Loucy (cell line): ENCODE measurements around the gene MICU1.
A peak's percentile ranks its signal among the peaks of the same experiment; 100 is the strongest.

Experiments used
- H2AFZ ChIP-seq: fragments of 200-600 bp; sonication (generic); 2 replicates; pipeline ENCODE4 v1.6.0; 2016; ENCODE audit warnings: antibody characterized with exemption, mild to moderate bottlenecking, low read length, moderate library complexity
- H3F3A ChIP-seq: fragments of 200-600 bp; 2 replicates; pipeline ENCODE4 v1.6.0; 2016; ENCODE audit warnings: antibody characterized with exemption, low read depth, mild to moderate bottlenecking
- H3K27me3 ChIP-seq: fragments of 200-600 bp; sonication (generic); 2 replicates; pipeline ENCODE4 v1.6.1; 2014; ENCODE audit warnings: low read length, mild to moderate bottlenecking; ENCODE audit not compliant: insufficient read depth, poor library complexity, severe bottlenecking
- H3K36me3 ChIP-seq: fragments of 200-600 bp; sonication (generic); 2 replicates; pipeline ENCODE4 v1.6.1; 2016; ENCODE audit warnings: low read length; ENCODE audit not compliant: insufficient read depth
- H3K4me1 ChIP-seq: fragments of 200-600 bp; sonication (generic); 2 replicates; pipeline ENCODE4 v1.5.1; 2014; ENCODE audit warnings: low read length, mild to moderate bottlenecking; ENCODE audit not compliant: insufficient read depth, poor library complexity, severe bottlenecking
- H3K4me2 ChIP-seq: fragments of 200-600 bp; sonication (generic); 2 replicates; pipeline ENCODE4 v1.6.0; 2014; ENCODE audit warnings: antibody characterized with exemption, low read length, low read depth, mild to moderate bottlenecking; ENCODE audit not compliant: poor library complexity, severe bottlenecking
- H3K4me3 ChIP-seq: fragments of 200-600 bp; sonication (generic); 2 replicates; pipeline ENCODE4 v1.5.1; 2014; ENCODE audit warnings: low read length, mild to moderate bottlenecking, mixed read lengths; ENCODE audit not compliant: poor library complexity, severe bottlenecking
- H3K79me2 ChIP-seq: fragments of 200-600 bp; sonication (generic); 2 replicates; pipeline ENCODE4 v1.6.1; 2014; ENCODE audit warnings: low read length; ENCODE audit not compliant: insufficient read depth
- H3K9ac ChIP-seq: fragments of 200-600 bp; sonication (generic); 2 replicates; pipeline ENCODE4 v1.6.0; 2014; ENCODE audit warnings: mild to moderate bottlenecking, low read depth, low read length, moderate library complexity; ENCODE audit not compliant: poor library complexity, severe bottlenecking
- H3K9me2 ChIP-seq: fragments of 200-600 bp; sonication (generic); replicated peaks from 2 replicates; pipeline ENCODE4 v1.6.1; 2016; ENCODE audit warnings: low read depth, low read length, mixed read lengths
- H3K9me3 ChIP-seq: fragments of 200-600 bp; sonication (generic); 2 replicates; pipeline ENCODE4 v1.6.1; 2014; ENCODE audit warnings: mild to moderate bottlenecking, antibody characterized with exemption, low read length, low read depth; ENCODE audit not compliant: insufficient read depth
- H4K20me1 ChIP-seq: fragments of 200-600 bp; sonication (generic); 2 replicates; pipeline ENCODE4 v1.6.0; 2014; ENCODE audit warnings: antibody characterized with exemption, low read length, mild to moderate bottlenecking; ENCODE audit not compliant: insufficient read depth, poor library complexity, severe bottlenecking
- CTCF ChIP-seq: fragments of 200-600 bp; sonication (generic); conservative IDR thresholded peaks from 2 replicates; pipeline ENCODE4 v1.5.1; 2014; ENCODE audit warnings: mild to moderate bottlenecking, antibody characterized with exemption, low read length
- EZH2phosphoT487 ChIP-seq: fragments of 200-600 bp; IDR thresholded peaks from 2 replicates; pipeline ENCODE4 v1.6.1; 2018; ENCODE audit warnings: antibody characterized with exemption, mild to moderate bottlenecking, moderate library complexity, borderline replicate concordance

MICU1 gene

DNA sequence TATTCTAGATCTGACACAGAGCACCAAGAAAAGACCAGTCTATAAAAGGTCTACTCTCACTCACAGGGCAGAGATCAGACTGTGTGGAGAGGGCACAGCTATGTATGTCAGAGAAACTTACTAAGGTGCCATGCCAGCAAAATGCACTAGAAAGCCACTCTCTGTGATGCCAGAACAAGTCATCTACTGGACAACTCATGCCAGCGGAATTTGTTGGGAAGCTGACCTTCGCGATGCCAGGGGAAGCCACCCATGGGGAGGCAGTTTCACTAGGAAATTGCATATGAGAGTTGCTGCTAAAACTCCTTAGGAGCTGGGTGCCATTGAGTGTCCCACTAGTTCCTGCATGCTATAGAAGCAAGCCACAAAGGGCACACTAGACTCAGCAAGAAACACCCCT lies 58.5 kb downstream of the MICU1 start:
- H3K4me3 ChIP-seq: no peak overlapping the region
- no peaks in the 10 kb centered on the region for H3K9me3 ChIP-seq
- no peak overlapping the region for H3K4me2 ChIP-seq
- H3K79me2 ChIP-seq: 0 out of 2 replicates have a peak, but pooled peaks cover 7% of the 10 kb centered on the region
- no peaks in the 10 kb centered on the region for H3K9me2 ChIP-seq
- H3F3A ChIP-seq: no peaks in the 10 kb centered on the region
- H3K4me1 ChIP-seq: peaks cover 7% of the 10 kb centered on the region
- H3K9ac ChIP-seq: no peak overlapping the region
- TF ChIP-seq CTCF (no peak), EZH2phosphoT487 (no peak)
- H3K27me3 ChIP-seq: no peaks in the 10 kb centered on the region
- no peaks in the 10 kb centered on the region for H4K20me1 ChIP-seq
- H3K36me3 ChIP-seq: peaks cover 18% of the 10 kb centered on the region; the same call in 1 of the 2 replicates
- H2AFZ ChIP-seq: no peak overlapping the region

GRCh38 chr10:72564596-72564995 lies 61.3 kb downstream of the MICU1 start:
- no peaks in the 10 kb centered on the region for H3K9me3 ChIP-seq
- peaks cover 39% of the 10 kb centered on the region; the same call in 1 of the 2 replicates for H3K36me3 ChIP-seq
- peaks cover 7% of the 10 kb centered on the region for H3K4me1 ChIP-seq
- H3K9ac ChIP-seq: no peak overlapping the region
- H3K4me2 ChIP-seq: no peak overlapping the region
- no peaks in the 10 kb centered on the region for H4K20me1 ChIP-seq
- no peak overlapping the region for H2AFZ ChIP-seq
- no peak overlapping the region for H3K4me3 ChIP-seq
- no peaks in the 10 kb centered on the region for H3K9me2 ChIP-seq
- H3F3A ChIP-seq: no peaks in the 10 kb centered on the region
- TF ChIP-seq CTCF: no peak
- TF ChIP-seq EZH2phosphoT487: no peak
- H3K79me2 ChIP-seq: 0 out of 2 replicates have a peak, but pooled peaks cover 3% of the 10 kb centered on the region
- no peaks in the 10 kb centered on the region for H3K27me3 ChIP-seq

DNA sequence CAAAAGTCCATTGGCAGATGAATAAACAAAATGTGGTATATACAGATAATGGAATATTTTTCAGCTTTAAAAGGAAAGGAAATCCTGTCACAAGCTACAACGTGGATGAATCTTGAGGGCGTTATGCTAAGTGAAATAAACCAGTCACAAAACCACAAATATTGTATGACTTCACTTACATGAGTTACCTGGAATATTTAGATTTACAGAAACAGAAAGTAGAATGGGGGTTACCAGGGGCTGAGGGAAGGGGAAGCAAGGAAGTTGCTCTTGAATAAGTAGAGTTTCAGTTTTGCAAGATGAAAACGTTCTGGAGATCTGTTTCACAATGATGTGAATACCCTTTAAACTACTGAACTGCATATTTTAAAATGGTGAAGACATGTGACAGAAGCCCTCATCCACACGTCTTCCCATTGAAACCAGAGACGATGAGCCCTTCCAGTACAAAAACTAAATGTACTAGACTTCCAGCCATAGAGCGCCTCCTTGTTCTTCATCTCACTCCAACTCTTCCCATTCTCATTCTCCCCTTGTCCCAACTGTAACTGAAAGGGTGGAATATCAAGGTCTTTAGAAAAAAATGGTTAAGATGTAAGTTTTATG lies 62.4 kb downstream of the MICU1 start:
- peaks cover 39% of the 10 kb centered on the region; the same call in 1 of the 2 replicates for H3K36me3 ChIP-seq
- peaks cover 7% of the 10 kb centered on the region for H3K4me1 ChIP-seq
- no peaks in the 10 kb centered on the region for H3K27me3 ChIP-seq
- H3K4me2 ChIP-seq: peak overlapping the region; percentile 18
- no peaks in the 10 kb centered on the region for H3K9me3 ChIP-seq
- H3K79me2 ChIP-seq: no peaks in the 10 kb centered on the region
- H2AFZ ChIP-seq: no peak overlapping the region
- H3K9me2 ChIP-seq: no peaks in the 10 kb centered on the region
- no peak overlapping the region for H3K4me3 ChIP-seq
- H3F3A ChIP-seq: no peaks in the 10 kb centered on the region
- no peak overlapping the region for H3K9ac ChIP-seq
- TF ChIP-seq EZH2phosphoT487 (no peak), CTCF (no peak)
- no peaks in the 10 kb centered on the region for H4K20me1 ChIP-seq
